DMS79 treated with DMSO at 0.1 percent for 48 hours (cell line): ENCODE data around the gene TENM3.
A peak's percentile ranks its signal among the peaks of the same experiment; 100 is the strongest.

ENCODE experiments used
- DNase-seq: peaks from one replicate; lab custom pipeline; 2025; lab: John Stamatoyannopoulos, UW

The TENM3 gene

DNA sequence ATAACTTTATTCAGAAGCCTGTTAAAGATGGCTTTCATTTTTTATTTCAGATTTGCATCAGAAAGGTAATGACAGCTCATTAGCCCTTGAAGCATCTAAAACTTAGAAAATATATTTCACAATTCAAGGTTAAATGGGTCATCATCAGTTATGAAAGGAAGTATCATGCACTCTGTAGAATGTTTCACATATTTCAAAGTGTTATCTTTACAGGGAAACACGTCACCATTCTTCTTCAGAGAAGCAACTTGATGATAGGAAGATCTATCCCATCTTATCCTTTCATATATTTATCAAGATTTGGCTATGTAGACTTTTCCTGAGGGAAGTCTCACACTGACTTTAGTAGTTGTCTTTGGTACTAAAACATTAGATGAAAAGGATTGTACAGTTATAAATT, 277.8 kb downstream of the TENM3 start:
- DNase-seq = no peak

DNA sequence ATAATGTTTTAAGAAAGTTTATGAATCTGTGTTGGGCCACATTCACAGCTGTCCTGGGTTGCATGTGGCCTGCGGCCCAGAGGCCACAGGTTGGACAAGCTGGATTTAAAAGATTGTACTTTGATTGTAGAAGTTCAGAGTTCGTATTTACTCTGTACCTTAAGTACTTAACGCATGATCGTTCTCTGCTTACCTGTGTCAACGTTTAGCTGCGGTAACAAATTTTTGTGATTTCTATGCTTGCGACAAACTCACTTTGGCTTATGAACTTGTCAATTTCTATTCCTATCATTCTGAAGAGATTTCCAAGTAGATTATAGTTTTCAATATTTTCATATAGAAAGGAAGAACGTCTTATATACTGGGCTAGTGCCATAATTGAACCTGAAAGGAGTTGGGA, 285.6 kb downstream of the TENM3 start:
- DNase-seq = no peak

DNA sequence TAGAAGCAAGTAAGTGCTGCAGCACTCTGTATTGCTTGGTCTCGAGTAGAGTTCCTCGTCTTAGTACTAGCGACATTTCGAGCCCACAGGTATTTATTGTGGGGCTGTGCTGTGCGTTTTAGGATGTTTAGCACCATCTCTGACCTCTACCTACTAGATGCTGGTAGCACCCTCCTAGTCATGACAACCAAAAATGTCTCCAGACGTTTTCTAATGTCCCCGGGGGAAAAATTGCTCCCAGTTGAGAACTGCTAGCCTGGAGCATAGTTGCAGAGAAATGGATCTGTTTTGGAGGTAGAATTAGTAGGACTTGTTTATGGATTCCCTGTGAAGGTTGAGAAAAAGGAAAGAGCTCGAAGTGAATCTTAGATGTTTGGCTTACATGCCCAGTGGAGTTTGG, 287.2 kb downstream of the TENM3 start:
- DNase-seq = no peak

DNA sequence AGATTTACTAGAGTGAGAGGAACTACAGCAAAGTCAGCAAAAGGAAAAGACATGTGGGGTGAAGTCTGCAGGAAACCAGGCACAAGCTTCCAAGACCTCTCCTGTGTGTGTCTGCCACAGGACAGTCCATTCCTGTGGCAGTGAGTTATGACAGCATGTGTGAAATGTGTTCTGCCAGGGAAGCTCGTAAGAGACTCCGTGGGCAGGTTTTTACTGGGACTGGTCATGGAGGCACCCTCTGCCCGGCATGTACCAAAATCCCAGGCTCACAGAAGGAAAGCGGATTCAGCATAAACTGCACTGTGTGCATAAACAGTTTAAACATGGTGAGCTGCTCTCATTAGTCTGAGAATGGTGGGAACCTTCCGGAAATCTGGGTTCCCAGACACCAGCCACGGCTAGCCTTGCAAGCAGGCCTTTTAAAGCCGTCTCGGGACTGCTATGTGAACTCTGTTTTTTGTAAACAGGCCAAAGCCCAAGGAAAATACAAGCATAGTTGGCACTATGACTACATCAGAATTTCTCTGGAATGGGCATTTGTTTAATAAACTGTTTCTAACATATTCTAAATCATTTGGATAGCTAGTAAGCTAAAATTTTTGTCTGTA, 288.5 kb downstream of the TENM3 start:
- no peak for DNase-seq

DNA sequence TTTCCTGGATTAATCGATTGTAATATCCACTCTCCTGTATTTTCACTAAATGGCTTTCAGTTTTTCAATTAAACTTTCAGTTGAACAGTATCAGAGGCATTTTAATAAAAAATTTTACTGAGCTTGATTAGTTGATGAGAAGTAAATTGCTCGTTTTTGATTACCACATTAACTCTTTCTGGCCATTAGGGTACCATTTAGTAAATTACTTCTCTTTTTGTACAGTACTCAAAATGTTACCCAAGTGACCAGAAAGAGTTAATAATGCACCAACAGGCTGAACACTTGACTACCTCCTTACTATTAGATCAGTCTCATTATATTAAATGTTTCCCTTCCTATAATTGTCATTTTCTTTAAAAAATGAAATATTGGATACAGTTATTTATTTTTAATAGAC, 289.2 kb downstream of the TENM3 start:
- no peak for DNase-seq

DNA sequence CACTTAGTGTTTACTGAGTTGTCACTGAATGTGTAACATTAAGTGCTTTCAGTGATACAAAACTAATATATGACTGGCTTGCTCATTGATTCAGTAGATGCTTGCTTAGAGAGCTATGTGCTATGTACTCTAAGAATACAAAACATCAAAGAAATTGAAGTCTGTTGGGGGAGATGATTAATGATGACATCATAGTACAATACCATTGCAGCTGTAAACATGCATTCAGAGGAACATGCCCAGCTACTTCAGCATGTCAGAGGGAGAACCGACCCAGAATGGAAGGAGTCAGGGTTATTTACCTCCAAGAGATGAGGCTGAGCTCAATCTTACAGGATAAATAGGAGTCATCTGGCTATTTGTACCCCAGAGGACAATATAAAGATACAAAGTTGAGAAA, 290.8 kb downstream of the TENM3 start:
- DNase-seq = no peak

DNA sequence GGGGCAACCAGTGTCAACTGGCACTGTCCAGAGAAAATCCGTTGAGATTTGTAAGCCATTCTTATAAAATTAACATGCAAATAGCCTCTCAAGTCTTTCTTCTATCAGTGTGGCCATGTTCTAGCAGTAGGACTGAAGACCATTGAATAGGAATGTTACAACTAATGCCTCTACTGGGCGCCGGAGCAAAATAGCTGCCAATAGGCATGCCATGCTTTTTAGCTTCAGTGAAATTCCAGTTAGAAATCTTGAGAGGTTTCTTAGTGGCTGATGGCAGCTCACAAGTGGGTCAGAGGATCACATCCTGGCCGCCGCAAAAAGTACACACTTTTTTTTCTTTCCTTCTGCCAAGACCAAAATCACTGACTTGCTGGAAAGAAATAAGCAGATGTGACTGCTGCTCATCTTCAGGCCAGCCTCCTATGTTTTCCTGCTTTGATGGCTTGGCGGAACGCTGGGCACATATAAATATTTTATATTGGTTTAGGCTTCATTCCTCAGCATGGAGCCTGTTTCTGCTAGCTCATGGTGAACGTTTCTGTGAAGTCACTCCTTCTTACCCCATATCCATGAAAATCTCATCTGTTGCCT, 293.1 kb downstream of the TENM3 start:
- DNase-seq = peak; percentile 28

DNA sequence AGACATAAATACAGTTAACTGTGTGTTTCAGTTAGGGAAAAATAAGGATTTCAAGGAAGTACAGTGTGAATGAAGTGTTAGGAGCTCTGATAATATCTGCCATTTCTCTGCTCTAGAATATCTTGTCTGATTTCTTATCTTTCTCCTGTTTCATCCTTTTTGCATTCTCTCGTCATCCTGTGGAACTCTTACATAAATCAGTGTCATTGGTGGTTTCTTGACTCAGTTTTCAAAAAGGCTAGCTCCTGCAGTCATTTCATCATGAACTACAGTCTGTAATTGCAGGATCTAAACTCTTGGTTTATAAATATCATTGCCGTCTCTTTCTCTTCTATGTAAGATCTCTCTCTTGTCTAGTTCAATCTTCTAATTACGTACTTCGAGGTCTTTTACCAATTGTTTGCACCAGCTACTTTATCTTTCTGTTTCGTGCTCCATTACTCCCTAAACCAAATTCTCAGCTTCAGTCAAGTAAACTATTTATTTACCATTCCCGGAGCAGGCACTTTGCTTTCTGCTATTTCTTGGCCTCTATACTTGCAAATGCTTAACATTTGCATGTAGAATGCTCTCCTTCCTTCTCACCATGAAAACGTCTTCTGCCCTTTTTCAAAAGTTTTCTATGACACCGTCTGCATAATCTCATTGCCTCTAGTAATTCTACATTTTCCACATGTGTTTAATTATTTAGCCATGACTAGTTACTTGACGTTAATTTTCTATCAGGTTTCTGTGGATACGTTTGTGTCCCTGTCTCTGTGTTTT, 294.0 kb downstream of the TENM3 start:
- peak; percentile 52 for DNase-seq

DNA sequence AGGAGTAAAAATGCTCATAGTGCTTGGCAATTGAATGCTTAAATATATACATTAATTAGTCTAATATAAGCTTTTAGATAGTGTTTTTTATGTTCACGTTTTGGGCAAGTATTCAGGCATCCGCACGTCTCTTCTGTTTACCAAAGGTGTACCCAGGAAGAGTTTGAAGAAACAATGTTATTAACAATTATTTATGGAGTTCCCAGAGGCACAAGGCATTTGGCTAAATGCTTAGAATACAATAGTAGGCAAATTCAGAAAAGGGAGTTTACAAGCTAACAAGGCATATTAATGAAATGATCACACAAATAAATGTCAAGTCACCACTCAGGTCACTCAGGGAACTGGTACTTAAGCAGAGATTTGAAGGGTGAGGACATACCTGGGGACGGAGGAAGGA, 294.8 kb downstream of the TENM3 start:
- no peak for DNase-seq

DNA sequence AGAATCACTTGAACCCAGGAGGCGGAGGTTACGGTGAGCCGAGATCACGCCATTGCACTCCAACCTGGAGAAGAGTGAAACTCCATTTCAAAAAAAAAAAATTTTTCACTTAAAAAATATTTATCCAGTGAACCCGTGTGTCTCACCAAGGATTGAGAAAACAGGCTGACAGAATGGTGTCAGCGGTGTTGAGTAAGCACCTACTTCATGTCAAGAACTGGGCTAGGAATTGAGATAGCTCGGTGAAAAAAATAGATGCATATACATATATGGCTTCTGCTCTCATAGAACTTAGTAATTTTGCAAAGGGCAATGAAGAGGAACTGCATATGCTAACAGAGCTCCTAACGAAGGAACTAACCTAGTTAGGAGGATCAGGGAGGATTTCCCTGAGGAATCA, 297.3 kb downstream of the TENM3 start:
- no peak for DNase-seq

DNA sequence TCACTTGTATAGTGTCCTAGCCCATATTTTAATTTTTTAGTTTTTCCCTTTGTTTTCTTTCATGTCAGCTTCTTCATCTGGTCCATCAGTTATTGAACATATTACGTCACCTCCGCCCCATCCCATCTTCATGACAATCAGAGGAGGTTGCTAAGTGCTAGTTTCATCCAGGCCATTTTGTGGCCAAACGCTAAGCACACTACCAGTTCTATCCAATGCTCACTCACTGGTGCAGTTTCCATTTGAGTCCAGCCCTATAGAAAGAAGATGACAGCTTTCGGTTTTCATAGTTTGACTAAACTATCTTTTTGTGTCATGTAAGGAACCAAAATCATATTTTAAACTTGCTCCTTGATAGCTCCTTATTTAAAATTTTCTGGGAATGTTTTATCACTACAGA, 304.2 kb downstream of the TENM3 start:
- no peak for DNase-seq

DNA sequence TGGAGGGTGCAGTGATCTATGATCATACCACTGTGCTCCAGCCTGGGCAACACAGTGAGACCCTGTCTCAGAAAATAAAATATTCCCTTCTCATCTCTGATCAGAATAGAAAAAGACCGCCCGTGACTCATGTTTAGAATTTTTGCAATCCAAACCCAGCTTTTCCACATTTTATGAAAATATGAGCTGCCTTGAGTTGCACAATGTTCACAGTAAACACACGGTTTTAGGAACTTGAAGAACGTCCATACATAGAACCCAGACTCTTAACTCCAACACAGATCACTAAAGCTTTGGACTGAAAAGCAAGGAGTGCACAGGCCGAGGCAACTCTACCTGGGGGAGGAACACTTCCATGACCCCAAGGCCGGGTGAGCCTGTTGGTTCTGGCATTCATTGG, 305.0 kb downstream of the TENM3 start:
- DNase-seq = no peak

DNA sequence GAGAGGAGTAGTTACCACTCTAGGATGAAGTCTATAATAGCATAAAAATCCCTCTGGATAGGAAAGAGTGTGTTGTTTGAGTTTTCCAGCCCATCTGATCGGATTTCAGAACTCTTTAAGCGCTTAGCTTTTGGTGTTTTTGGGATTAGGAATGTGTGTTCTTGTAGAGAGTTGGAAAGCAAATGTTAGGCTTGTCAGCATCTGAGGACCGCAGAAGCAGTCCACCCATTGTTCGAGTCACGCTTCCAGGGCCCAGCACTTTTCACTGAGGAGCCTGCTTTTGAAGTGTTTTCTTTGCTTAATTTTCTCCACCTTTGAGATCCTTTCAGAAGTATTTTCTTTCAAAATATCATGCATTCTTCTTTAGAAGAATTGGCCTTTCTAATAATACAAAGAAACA, 306.2 kb downstream of the TENM3 start:
- no peak for DNase-seq

DNA sequence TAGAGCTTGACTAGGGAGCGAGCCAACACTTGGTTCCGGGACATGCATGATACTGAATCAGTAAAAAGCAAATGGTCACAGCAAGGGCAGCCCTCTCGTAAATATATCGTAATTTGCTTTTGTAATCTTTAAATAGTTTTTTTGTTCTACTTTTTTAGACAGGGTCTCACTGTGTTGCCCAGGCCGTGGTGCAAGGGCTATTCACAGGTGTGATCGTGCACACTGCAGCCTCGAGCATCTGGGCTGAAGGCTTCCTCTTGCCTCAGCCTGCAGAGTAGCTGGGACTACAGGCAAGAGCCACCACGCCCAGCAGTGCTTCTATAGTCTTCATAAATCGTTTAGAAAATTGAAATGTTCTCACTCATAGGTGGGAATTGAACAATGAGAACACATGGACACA, 309.7 kb downstream of the TENM3 start:
- DNase-seq = no peak

DNA sequence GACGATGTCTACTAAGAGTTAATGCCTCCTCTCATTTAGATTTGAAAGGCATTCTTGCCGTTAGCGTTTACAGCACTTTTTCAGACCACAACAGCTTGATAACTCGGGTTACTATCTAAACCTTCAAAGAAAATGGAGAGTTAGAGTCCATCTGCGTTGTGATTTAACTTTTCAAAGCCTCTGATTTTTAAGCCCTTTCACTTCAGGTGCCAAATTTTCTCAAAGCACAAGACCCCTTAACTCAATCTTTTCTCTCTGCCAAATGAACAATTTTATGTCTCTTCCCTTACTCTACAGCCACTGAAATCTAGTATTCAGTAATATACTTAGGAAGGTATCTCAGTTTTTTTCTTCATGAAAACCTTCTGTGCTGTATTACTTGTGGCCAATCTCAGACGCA, 310.5 kb downstream of the TENM3 start:
- no peak for DNase-seq

DNA sequence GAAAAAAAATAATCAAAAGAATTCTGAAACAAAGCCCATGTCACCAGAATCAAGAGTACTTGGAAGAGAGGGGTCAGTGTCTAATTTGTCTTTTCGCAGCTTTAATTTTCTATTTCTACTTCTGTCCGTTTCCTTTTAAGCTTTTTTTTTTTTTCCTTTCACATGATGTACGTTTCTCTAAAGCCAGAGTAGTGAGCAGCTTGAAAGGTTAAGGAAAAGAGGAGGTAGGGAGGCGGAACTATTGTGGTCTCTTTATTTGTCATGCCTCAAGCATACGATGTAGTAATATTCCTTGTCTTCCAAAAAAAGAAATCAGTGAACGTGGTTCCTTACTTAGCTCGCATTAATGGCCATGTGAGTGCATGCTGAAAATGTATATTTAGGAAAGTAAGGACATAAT, 311.5 kb downstream of the TENM3 start:
- DNase-seq = peak; percentile 1

DNA sequence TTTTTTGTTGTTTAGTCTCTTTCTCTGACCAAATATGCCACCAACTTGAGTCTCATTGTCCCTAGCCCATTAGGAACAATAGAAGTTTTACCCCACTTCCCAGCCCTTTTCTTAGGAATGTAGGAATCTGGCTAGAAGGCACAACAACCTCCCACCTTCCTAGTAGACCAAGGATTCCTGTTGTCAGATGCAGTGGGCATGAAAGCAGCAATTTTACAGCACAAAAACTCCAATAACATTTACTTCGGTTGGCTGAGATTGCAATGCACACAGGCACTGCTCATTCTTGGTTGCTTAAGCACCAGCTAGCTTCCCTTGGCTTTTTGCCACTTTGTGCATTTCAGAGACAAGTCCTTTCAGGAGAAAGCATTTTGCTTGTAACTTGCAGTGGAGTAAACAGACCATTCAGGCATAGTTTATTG, 312.8 kb downstream of the TENM3 start:
- DNase-seq = peak; percentile 86

DNA sequence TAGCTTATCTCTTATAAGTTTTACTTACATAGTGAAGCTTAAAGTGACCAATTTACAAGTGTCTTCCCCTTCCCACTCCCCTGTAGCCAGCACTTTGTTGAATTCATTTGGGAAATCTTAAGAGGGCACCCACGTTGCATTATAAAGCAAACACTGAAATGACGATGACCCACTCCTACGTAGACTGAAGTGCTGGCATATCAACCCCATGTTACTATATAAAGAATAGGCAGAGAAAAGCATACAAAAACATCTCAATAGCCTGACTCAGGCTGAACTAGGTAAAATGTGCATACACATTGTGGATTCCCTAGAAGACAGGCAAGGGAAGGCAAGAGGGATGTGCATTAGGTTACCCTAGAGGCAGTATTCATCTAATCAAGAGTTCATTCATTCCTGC, 313.4 kb downstream of the TENM3 start:
- peak; percentile 63 for DNase-seq

DNA sequence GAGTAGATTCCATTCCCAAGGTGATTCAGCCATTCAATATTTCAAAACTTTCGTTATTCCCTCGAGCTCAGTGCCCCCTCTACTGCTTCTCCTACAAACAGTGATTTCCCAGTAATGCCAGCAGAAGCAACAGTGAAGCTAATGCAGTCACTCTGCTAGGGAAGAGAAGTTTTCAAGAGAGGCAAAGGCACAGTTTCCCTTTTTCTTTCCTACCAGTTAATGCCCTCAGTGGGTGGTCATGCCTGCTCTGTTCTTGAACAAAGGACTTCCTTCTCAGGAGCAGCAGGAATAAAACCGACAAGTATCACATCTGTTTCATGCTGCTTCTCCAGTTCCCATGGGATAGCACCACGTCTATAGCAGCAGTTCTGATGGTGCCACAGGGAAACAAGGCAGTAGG, 317.2 kb downstream of the TENM3 start:
- no peak for DNase-seq

DNA sequence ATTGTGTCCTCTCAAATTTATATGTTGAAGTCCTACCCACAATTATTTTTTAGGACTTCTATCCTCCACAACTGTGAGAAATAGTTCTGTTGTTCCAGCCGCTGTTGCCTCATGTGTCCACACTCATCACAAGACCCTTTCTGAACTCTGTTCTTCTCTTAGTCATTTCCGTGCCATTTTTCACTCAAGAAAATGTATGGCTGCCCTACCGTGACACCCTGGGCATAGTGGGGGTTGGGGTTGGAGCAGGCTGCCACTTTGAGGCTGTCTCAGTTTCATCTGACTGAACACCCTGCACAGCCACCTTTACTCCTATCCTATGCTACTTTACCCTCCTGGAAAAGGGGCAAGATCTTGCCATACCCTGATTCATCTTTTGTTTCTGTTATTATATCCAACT, 319.1 kb downstream of the TENM3 start:
- no peak for DNase-seq

DNA sequence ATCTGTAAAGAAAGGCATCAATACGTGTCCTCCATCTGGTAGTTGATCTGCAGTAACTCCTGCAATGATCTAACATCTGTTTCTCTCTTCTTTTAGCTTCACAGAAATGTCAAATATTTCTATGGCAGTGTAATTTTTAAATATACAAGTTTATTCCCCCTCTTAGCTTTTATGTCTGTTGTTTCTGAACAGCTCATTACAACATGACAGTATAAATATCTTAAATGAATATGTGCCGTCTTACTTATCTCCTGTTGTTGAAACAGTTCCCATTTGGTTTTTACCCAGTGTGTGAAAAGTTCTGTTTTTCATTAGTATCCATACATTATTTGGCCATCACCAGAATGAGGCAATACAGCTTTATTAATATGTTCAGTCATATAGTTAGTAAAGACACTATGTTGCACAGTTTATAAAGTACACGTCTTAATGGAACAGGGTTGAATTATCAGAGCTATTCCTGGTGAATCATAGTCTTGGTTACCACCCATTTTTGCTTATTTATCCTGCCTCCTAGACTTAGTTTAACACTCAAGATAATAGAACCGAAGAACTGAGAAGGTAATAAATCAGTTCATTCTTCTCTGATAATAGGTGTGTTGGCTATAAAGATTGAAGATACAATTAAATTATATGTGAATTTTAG, 321.6 kb downstream of the TENM3 start:
- DNase-seq = no peak

DNA sequence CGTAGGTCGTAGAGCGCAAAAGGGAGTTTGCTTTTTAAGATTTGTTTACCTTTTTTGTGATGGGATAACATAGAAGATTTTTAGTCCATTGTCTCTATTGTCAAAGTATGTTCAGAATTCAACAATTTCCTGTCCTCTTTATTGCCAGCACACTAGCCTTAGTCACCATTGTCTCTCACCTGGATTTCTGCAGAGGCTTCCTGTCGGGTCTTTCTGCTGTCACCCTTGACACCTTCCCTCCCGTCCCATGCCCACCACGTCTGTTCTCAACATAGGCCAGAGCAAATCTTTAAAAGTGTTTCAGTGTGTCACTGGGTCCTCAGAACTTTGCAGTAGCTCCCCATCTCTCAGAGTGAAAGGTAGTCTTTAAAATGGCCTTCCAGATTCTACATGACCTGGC, 323.9 kb downstream of the TENM3 start:
- no peak for DNase-seq

DNA sequence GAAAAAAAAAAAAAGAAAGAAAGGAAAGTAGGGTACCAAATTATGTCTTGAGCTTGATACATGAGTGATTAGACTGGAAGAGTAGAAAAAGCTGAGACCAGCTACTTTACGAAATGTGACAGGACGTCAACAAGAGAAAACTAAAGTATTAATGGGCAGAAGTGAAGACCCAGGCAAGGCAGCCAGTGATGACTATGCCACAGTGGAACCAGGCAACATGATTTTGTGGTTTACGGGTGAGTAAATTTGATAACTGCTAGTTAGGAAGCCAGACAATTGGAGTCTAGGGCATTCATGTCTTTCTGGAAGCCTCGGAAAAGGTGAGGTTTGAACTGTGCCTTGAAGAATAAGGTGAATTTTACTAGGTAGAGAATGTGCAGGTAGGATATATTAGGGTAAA, 326.4 kb downstream of the TENM3 start:
- no peak for DNase-seq
